Stimulated activated CD4-positive, alpha-beta T cell treated with anti-CD3 and anti-CD28 coated beads, Interleukin-15, amount 100 ng/mL, for 24 hours (primary cell): ENCODE data around the gene SLC9C1.

Source experiments
- DNase-seq: peaks from one replicate; pipeline ENCODE4 v3.0.0-alpha.2; 2020

The SLC9C1 gene

DNA sequence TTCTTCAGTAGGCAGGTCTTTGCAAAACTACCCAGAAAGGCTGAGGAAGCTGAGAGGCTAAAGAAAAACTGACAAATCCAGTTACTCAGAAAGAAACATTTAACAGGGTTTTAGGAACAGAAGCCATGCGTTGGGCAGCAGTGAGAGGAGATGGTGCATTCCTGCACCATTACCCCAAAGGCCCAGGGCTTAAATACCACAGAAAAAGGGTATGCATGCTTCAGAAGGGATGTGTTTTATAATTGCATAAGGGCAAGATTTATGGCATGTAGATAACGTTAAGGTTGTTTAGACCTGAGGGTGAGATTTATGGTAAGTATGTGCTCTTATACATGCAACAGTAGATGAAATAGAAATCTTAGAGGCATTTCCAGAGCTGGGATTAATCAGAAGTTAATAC is 197.8 kb downstream of the SLC9C1 start:
- DNase-seq = no peak

DNA sequence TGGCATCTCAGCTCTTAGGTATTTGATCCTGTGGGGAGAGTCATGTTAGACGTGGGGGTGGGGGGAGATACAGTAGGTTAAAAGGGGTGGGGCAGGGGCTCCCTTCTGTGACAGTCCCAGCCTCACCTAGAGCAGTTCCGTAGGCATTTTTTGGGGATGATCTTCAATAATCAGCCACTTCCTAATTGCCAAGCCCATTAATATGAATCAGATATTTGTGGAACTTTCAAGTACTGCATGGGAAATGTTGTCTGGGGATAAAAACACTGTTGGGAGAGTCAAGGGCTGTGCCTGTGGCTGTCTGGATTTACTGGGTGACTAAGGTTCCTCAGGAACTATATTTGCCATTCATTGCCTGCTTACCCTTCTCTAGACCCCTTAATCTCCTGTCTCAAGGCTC is 198.3 kb downstream of the SLC9C1 start:
- DNase-seq = no peak

DNA sequence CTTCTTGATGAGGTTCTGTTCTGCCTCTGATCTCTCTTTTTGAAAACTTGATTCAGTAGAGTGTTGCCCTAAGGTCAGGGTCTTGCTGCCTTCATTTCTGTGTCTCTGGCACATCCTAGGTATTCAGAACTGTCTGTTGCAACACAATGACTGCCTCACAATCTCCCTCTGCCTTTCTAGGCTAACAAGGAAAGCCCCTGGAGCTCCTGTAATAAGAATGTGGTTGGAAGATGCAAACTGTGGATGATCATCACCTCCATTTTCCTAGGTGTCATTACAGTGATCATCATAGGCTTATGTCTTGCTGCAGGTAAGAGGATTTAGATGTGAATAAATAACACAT is 200.9 kb downstream of the SLC9C1 start:
- DNase-seq = no peak

DNA sequence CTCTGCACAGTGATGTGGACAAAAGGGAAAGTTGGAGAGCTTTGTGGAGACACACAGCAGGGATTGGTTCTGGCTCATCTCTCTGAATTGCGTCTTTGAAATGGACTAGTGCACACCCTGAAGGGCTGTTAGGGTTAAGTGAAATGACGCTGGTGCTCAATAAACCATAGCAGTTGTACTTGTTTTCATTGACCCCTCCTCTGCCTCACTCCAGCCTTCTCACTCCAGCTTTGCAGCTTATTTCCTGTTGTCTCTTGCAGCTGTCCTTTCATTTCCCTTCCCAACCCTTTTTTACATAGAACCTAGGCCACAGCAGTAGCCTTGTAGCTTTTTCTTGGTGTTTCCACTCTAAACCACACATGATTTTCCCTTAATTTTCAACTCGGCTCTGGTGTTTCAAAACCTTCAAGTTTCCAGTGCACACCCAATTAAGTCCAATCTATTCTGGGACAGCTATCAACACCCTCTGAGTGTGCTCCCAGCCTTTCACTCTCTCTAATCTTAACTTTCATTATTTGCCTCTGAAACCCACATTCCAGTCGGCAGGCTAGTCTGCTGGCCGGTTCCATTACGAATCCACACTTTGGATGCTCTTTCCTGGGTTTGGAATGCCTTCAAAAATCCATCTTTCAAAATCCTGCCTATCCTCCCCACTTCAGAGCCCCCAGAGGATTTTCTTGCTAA is 201.4 kb downstream of the SLC9C1 start:
- DNase-seq = no peak

DNA sequence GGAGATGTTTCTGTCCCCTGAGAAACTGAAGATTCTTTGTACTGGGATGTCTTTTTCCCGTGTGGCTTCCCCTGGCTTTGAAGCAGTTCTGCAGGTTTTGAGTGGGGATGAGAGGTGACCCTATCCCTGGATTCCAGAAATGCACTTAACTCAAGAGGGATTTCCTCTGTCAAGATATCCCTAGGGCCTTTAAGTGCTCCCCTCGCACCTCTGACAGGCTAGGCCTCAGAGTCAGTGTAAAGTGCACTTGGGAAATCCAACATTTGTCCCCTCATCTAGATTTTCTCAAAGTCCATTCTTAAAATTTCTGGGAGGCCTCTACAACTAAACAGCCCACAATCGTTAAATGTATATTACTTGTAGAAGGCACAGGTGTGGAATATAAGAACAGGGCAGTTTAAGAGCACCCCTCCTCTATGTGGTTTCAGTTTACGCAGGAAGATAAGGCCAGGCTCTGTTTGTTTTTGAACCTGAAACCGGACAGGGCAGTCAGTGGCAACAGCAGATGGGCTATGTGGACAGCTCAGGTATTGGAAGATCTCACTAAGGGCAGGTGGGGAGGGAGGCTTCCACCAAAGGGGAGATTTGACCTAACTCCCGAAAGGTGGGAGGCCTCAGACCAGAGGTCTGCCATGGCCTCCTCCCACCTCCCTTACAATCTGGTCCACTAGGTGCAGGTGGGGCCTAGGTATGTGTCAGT is 203.0 kb downstream of the SLC9C1 start:
- no peak for DNase-seq
